ENCODE data around the gene OR5H6.

OR5H6 gene

DNA sequence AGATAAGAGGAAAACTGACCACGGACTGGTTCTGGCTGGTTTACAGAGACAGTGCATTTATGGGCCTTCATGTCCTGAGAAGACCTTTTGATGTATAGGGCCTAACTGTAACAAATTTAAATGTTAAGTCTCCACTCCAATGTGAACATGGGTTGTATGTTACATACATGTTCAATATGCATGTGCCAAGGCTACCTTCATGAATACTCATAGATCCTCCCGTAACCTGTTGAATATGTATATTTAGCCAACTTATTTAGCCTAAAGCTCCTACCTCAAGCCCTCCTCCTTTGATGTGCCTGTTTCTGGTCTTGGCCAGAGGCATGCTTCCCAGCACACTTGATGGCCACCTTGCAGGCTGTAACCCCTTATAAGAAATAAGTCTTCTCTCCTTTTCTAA is 18.2 kb downstream of the OR5H6 start, which contains the start of gene OR5H2:
OR5H2 (plus strand) TSS at position 301 of the 400 bp plus-strand sequence. CDS start 398 bp downstream, outside the sequence.
- no peak within 1 kb of the TSS for H3K4me2 ChIP-seq (ENCODE audit: low read length)
- no peaks in the 10 kb centered on the region for H4K20me1 ChIP-seq (ENCODE audit: control insufficient read depth, insufficient read depth, low read depth, low read length)

DNA sequence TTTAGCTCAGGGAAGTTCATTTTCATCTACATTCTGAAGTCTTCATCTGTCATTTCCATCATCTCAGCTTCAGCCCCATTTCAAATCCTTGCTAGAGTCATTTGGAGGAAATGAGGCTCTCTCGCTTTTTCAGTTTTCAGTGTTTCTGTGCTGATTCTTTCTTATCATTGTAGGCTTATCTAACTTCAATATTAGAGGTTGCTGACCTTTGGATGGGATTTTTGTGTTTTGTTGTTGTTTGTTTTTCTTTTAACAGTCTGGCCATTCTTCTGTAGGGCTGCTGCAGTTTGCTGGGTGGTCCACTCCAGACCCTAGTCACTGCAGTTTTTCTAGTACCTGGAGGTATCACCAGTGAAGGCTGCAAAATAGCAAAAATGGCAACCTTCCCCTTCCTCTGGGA is 26.9 kb downstream of the OR5H6 start:
- no peak for TF ChIP-seq EZH2phosphoT487 (IDR thresholded peaks at IDR 0.05; ENCODE audit: borderline replicate concordance, low read length)
- TF ChIP-seq, protein P1, sequence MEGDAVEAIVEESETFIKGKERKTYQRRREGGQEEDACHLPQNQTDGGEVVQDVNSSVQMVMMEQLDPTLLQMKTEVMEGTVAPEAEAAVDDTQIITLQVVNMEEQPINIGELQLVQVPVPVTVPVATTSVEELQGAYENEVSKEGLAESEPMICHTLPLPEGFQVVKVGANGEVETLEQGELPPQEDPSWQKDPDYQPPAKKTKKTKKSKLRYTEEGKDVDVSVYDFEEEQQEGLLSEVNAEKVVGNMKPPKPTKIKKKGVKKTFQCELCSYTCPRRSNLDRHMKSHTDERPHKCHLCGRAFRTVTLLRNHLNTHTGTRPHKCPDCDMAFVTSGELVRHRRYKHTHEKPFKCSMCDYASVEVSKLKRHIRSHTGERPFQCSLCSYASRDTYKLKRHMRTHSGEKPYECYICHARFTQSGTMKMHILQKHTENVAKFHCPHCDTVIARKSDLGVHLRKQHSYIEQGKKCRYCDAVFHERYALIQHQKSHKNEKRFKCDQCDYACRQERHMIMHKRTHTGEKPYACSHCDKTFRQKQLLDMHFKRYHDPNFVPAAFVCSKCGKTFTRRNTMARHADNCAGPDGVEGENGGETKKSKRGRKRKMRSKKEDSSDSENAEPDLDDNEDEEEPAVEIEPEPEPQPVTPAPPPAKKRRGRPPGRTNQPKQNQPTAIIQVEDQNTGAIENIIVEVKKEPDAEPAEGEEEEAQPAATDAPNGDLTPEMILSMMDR (IDR thresholded peaks at IDR 0.05; ENCODE audit: low read depth, low read length, poor library complexity, severe bottlenecking) = no peak
- H3K79me2 ChIP-seq (ENCODE audit: control insufficient read depth, low read length) = no peaks in the 10 kb centered on the region

More for the DNA sequence above, 18.2 kb downstream of the OR5H6 start, which contains the start of gene OR5H2:
- Histone ChIP-seq H3K9me3 (ENCODE audit: control insufficient read depth, insufficient read depth, low read length) (no peaks in the 10 kb centered on the region), H3K79me2 (ENCODE audit: control insufficient read depth, low read length) (no peaks in the 10 kb centered on the region), H3K4me1 (ENCODE audit: control insufficient read depth, low read length) (no peaks in the 10 kb centered on the region), H3K27me3 (ENCODE audit: control insufficient read depth, low read length) (no peaks in the 10 kb centered on the region), H3K27ac (ENCODE audit: low read depth, low read length) (no peak within 1 kb of the TSS), H3K4me3 (ENCODE audit: low read length) (no peak within 1 kb of the TSS), H3K36me3 (ENCODE audit: control insufficient read depth, low read length) (no peaks in the 10 kb centered on the region), H3K9me2 (replicated peaks; ENCODE audit: control insufficient read depth, low read length) (no peaks in the 10 kb centered on the region), H3F3A (ENCODE audit: control insufficient read depth, insufficient read depth) (no peaks in the 10 kb centered on the region)
- TF ChIP-seq, protein P1 (IDR thresholded peaks at IDR 0.05; ENCODE audit: low read depth, low read length, poor library complexity, severe bottlenecking) = no peak
- TF ChIP-seq EZH2phosphoT487 (IDR thresholded peaks at IDR 0.05; ENCODE audit: borderline replicate concordance, low read length) = no peak

DNA sequence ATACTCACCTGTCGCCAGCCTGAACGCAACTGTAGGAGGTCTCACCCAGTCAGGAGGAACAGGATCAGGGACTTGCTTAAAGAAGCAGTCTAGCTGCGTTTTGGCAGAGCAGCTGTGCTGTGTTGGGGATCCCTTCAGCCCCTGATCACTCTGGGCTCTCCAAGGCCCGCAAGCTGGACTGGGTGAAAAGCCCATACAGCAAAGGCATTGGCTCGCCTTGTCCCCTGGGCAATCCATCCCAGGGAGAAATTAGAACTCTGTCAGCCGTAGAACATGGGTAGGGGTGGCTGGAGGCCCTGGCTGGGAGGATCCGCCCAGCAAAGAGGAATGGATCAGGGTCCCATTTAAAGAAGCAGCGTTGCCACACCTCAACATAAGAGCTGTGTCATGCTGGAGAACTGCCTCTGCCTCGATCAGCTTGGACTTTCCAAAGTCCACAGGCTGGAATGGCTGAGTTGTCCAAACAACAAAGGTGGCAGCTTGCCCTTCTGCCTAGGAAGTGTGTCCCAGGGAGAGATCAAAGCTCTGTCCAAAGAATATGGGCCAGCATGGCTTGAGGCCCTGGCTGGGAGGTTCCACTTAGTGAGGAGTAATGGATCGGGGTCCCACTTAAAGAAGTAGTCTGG is 27.4 kb downstream of the OR5H6 start:
- TF ChIP-seq, protein P1 (IDR thresholded peaks at IDR 0.05; ENCODE audit: low read depth, low read length, poor library complexity, severe bottlenecking) = no peak
- no peak for TF ChIP-seq EZH2phosphoT487 (IDR thresholded peaks at IDR 0.05; ENCODE audit: borderline replicate concordance, low read length)
- H3K4me2 ChIP-seq (ENCODE audit: low read length) = no peak overlapping the region
- H3K4me3 ChIP-seq (ENCODE audit: low read length) = no peak overlapping the region
- no peak overlapping the region for H3K27ac ChIP-seq (ENCODE audit: low read depth, low read length)
- H3F3A ChIP-seq (ENCODE audit: control insufficient read depth, insufficient read depth) = no peaks in the 10 kb centered on the region
- no peaks in the 10 kb centered on the region for H3K9me3 ChIP-seq (ENCODE audit: control insufficient read depth, insufficient read depth, low read length)
- no peaks in the 10 kb centered on the region for H3K36me3 ChIP-seq (ENCODE audit: control insufficient read depth, low read length)
- H3K9me2 ChIP-seq (replicated peaks; ENCODE audit: control insufficient read depth, low read length) = no peaks in the 10 kb centered on the region
- no peaks in the 10 kb centered on the region for H4K20me1 ChIP-seq (ENCODE audit: control insufficient read depth, insufficient read depth, low read depth, low read length)
- no peaks in the 10 kb centered on the region for H3K79me2 ChIP-seq (ENCODE audit: control insufficient read depth, low read length)
- no peaks in the 10 kb centered on the region for H3K4me1 ChIP-seq (ENCODE audit: control insufficient read depth, low read length)
- H3K27me3 ChIP-seq (ENCODE audit: control insufficient read depth, low read length) = no peaks in the 10 kb centered on the region

More for the DNA sequence above, 26.9 kb downstream of the OR5H6 start:
- no peaks in the 10 kb centered on the region for H3K9me2 ChIP-seq (replicated peaks; ENCODE audit: control insufficient read depth, low read length)
- H3K27ac ChIP-seq (ENCODE audit: low read depth, low read length) = no peak overlapping the region
- no peaks in the 10 kb centered on the region for H3K4me1 ChIP-seq (ENCODE audit: control insufficient read depth, low read length)
- no peak overlapping the region for H3K4me2 ChIP-seq (ENCODE audit: low read length)
- no peaks in the 10 kb centered on the region for H3F3A ChIP-seq (ENCODE audit: control insufficient read depth, insufficient read depth)
- no peaks in the 10 kb centered on the region for H3K27me3 ChIP-seq (ENCODE audit: control insufficient read depth, low read length)
- H3K4me3 ChIP-seq (ENCODE audit: low read length) = no peak overlapping the region
- H3K36me3 ChIP-seq (ENCODE audit: control insufficient read depth, low read length) = no peaks in the 10 kb centered on the region
- no peaks in the 10 kb centered on the region for H4K20me1 ChIP-seq (ENCODE audit: control insufficient read depth, insufficient read depth, low read depth, low read length)
- no peaks in the 10 kb centered on the region for H3K9me3 ChIP-seq (ENCODE audit: control insufficient read depth, insufficient read depth, low read length)

All from DOHH2 (cell line).